Measurements from ENCODE around the gene ANKRD52. TPM values are rescaled to one million over a fixed set of nuclear protein-coding genes. Genes with fewer than 3 reads are reported as not detected.
A peak's percentile ranks its signal among the peaks of the same experiment; 100 is the strongest.

Gene ANKRD52
- total and polyA plus RNA-seq, 9 of the 15 experiments (the other 6 are each of a cell fraction or from before 2014, with no cell fraction given) = 0.52 to 46.8 (median 7.9) TPM

GRCh38 chr12:56300644-56301464 lies 42.7 kb upstream of the ANKRD52 start (continued):
- TF ChIP-seq THAP12 (CRISPR knock-in tag; IDR thresholded peaks at IDR 0.05) (no peak), ATF3 (IDR thresholded peaks at IDR 0.05) (peak; percentile 78), ATF3 (CRISPR knock-in tag; conservative IDR thresholded peaks at IDR 0.05) (no peak), BCL6 (CRISPR knock-in tag; IDR thresholded peaks at IDR 0.05) (no peak), SPI1 (IDR thresholded peaks at IDR 0.05; ENCODE audit: borderline replicate concordance, low read depth, low read length) (no peak), FUS (optimal IDR thresholded peaks at IDR 0.05; ENCODE audit: low read depth, low read length) (no peak), ZNF239 (CRISPR knock-in tag; IDR thresholded peaks at IDR 0.05) (no peak), ZNF75A (CRISPR knock-in tag; IDR thresholded peaks at IDR 0.05) (no peak), FOXO4 (CRISPR knock-in tag; IDR thresholded peaks at IDR 0.05) (no peak), PTTG1 (tag; IDR thresholded peaks at IDR 0.05; ENCODE audit: low read depth) (no peak), SNIP1 (IDR thresholded peaks at IDR 0.05; ENCODE audit: low read depth) (no peak), STAT6 (CRISPR knock-in tag; IDR thresholded peaks at IDR 0.05) (no peak), CTCFL (IDR thresholded peaks at IDR 0.05; ENCODE audit: borderline replicate concordance, insufficient read depth, low read depth, low read length, poor library complexity, severe bottlenecking) (no peak), ZNF436 (CRISPR knock-in tag; IDR thresholded peaks at IDR 0.05) (no peak), HCFC1 (IDR thresholded peaks at IDR 0.05; ENCODE audit: low read depth, low read length) (peak; percentile 1; the same call in 1 of the 2 replicates)

All from K562 (cell line).